ENCODE results near the gene PLTP.

Gene PLTP

GRCh38 chr20:45945678-45946148 is 33.8 kb upstream of the PLTP start:
- DNase-seq (ENCODE audit: insufficient read length, low spot score) (no peak), FAIRE-seq (no peak)
- no peak for TF ChIP-seq POLR2A (IDR thresholded peaks at IDR 0.05; ENCODE audit: low read depth, low read length)
- TF ChIP-seq PAX5 (IDR thresholded peaks at IDR 0.05; ENCODE audit: insufficient read depth, low read length, severe bottlenecking) = no peak
- TF ChIP-seq POU2F2 (IDR thresholded peaks at IDR 0.05; ENCODE audit: low read depth, low read length) = no peak
- no peak for TF ChIP-seq SPI1 (IDR thresholded peaks at IDR 0.05; ENCODE audit: low read depth, low read length)
- TF ChIP-seq POLR2AphosphoS5 (IDR thresholded peaks at IDR 0.05; ENCODE audit: low read depth, low read length) = no peak
- TF ChIP-seq TAF1 (IDR thresholded peaks at IDR 0.05; ENCODE audit: low read depth, low read length) = no peak

- no peak for DNase-seq (ENCODE audit: insufficient read length, low spot score)
- no peak for FAIRE-seq
Measured at GRCh38 chr20:45944965-45945677, 33.2 kb upstream of the PLTP start.

DNA sequence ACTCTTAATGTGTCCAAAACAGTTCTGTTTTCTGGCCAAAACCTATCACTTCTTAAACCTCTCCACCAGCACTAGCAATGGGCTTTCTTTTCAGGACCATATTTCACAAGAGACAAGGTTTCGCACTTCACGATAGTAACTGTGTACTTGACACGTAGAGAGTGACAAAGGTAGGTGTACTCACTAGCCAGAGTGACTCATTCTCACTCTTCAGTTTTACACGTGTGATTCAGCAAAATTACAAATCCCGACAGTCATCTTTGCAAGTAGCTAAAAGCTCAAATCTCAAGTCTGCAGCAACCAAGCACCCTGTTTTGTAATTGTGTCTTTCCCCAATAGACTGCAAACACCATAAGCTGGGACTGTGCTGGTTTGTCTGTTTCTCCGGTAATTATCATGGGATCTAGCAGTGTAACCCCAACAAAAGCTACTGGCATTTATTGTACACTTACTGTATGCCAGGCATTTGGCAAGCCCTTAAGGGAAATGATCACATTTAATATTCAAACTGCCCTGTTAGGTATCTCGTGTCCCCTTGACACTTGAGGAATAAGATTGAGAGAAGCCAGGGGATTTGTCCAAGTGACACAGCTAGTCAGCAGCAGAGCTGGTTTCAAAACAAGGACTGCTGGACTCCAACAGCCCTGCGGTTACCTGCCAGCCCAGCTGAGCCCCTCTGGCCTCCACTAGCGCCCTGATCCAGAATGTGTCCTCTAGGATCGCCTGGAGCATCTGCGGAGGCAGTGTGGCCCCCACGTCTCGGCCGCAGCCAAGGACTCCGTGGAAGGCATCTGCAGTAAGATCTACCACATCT is 32.4 kb upstream of the PLTP start:
- no peak for TF ChIP-seq POU2F2 (IDR thresholded peaks at IDR 0.05; ENCODE audit: low read depth, low read length)
- TF ChIP-seq POLR2AphosphoS5 (IDR thresholded peaks at IDR 0.05; ENCODE audit: low read depth, low read length) = no peak
- TF ChIP-seq SPI1 (IDR thresholded peaks at IDR 0.05; ENCODE audit: low read depth, low read length) = no peak
- no peak for TF ChIP-seq TAF1 (IDR thresholded peaks at IDR 0.05; ENCODE audit: low read depth, low read length)
- no peak for TF ChIP-seq PAX5 (IDR thresholded peaks at IDR 0.05; ENCODE audit: insufficient read depth, low read length, severe bottlenecking)
- no peak for TF ChIP-seq POLR2A (IDR thresholded peaks at IDR 0.05; ENCODE audit: low read depth, low read length)
- FAIRE-seq (no peak), DNase-seq (ENCODE audit: insufficient read length, low spot score) (no peak)

More at GRCh38 chr20:45944965-45945677, 33.2 kb upstream of the PLTP start:
- no peak for TF ChIP-seq POU2F2 (IDR thresholded peaks at IDR 0.05; ENCODE audit: low read depth, low read length)
- TF ChIP-seq POLR2AphosphoS5 (IDR thresholded peaks at IDR 0.05; ENCODE audit: low read depth, low read length) = no peak
- no peak; the same call in 1 of the 2 replicates for TF ChIP-seq POLR2A (IDR thresholded peaks at IDR 0.05; ENCODE audit: low read depth, low read length)
- no peak for TF ChIP-seq SPI1 (IDR thresholded peaks at IDR 0.05; ENCODE audit: low read depth, low read length)
- no peak for TF ChIP-seq PAX5 (IDR thresholded peaks at IDR 0.05; ENCODE audit: insufficient read depth, low read length, severe bottlenecking)
- no peak for TF ChIP-seq TAF1 (IDR thresholded peaks at IDR 0.05; ENCODE audit: low read depth, low read length)

DNA sequence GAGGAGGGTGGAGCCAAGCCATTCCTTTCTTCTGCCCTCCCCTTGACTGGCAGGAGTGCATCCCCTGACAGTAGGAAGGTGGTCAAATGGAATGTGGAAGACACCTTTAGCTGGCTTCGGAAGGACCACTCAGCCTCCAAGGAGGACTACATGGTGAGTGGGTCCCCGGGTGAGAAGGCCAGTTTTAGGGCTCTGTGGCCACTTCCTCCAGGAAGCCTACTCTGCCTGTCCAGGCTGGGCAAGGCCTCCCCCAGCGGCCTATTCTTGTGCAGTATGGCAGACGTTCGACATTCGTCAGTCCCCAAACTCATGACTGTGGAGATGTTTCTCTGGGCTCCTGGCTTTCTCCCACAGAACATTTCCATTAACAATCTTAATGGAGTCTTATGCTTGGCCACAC is 31.7 kb upstream of the PLTP start:
- FAIRE-seq (no peak), DNase-seq (ENCODE audit: insufficient read length, low spot score) (no peak)
- no peak for TF ChIP-seq SPI1 (IDR thresholded peaks at IDR 0.05; ENCODE audit: low read depth, low read length)
- no peak for TF ChIP-seq PAX5 (IDR thresholded peaks at IDR 0.05; ENCODE audit: insufficient read depth, low read length, severe bottlenecking)
- TF ChIP-seq POU2F2 (IDR thresholded peaks at IDR 0.05; ENCODE audit: low read depth, low read length) = no peak
- TF ChIP-seq TAF1 (IDR thresholded peaks at IDR 0.05; ENCODE audit: low read depth, low read length) = no peak
- no peak for TF ChIP-seq POLR2A (IDR thresholded peaks at IDR 0.05; ENCODE audit: low read depth, low read length)
- TF ChIP-seq POLR2AphosphoS5 (IDR thresholded peaks at IDR 0.05; ENCODE audit: low read depth, low read length) = no peak

DNA sequence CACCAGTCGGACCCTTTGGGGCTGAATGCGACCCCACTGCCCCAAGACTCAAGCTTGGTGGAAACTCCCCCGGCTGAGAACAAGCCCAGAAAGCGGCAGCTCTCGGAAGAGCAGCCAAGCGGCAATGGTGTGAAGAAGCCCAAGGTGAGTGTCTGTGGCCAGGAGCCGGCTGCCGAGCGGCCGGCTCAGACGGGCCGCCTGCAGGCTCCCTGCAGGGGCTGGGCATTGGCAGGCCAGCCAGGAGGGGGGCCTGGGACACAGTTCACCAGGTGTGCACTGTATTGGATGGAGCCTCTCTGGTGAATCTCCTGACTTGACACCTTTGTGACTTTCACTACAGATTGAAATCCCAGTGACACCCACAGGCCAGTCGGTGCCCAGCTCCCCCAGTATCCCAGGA is 28.5 kb upstream of the PLTP start:
- DNase-seq (ENCODE audit: insufficient read length, low spot score) (no peak), FAIRE-seq (no peak)
- TF ChIP-seq POLR2AphosphoS5 (IDR thresholded peaks at IDR 0.05; ENCODE audit: low read depth, low read length) (no peak), PAX5 (IDR thresholded peaks at IDR 0.05; ENCODE audit: insufficient read depth, low read length, severe bottlenecking) (no peak), POLR2A (IDR thresholded peaks at IDR 0.05; ENCODE audit: low read depth, low read length) (no peak), SPI1 (IDR thresholded peaks at IDR 0.05; ENCODE audit: low read depth, low read length) (no peak), TAF1 (IDR thresholded peaks at IDR 0.05; ENCODE audit: low read depth, low read length) (no peak), POU2F2 (IDR thresholded peaks at IDR 0.05; ENCODE audit: low read depth, low read length) (no peak)

DNA sequence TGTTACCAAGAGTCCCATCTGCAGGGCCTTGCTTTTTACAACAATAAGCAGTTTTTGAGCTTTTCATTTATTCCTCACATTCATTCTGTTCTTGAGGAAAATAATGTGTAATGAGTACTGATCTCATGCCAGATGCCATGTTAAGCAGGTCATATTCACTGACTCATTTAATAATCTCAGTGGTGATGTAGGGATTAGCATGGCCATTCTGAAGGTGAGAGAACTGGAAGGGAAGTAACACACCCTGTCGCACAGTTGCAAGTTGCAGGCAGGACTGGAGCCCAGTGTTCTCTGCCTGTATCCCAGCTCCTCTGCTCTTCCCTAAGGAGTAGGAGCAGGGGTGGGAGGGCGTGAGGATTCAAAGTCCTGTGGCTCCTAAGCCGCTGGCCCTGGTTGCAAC is 28.1 kb upstream of the PLTP start:
- TF ChIP-seq SPI1 (IDR thresholded peaks at IDR 0.05; ENCODE audit: low read depth, low read length) = no peak
- TF ChIP-seq POU2F2 (IDR thresholded peaks at IDR 0.05; ENCODE audit: low read depth, low read length) = no peak
- TF ChIP-seq POLR2A (IDR thresholded peaks at IDR 0.05; ENCODE audit: low read depth, low read length) = no peak
- no peak for TF ChIP-seq POLR2AphosphoS5 (IDR thresholded peaks at IDR 0.05; ENCODE audit: low read depth, low read length)
- no peak for TF ChIP-seq TAF1 (IDR thresholded peaks at IDR 0.05; ENCODE audit: low read depth, low read length)
- TF ChIP-seq PAX5 (IDR thresholded peaks at IDR 0.05; ENCODE audit: insufficient read depth, low read length, severe bottlenecking) = no peak
- FAIRE-seq (no peak), DNase-seq (ENCODE audit: insufficient read length, low spot score) (no peak)

- TF ChIP-seq SPI1 (IDR thresholded peaks at IDR 0.05; ENCODE audit: low read depth, low read length) = no peak
- no peak for TF ChIP-seq TAF1 (IDR thresholded peaks at IDR 0.05; ENCODE audit: low read depth, low read length)
- TF ChIP-seq POLR2A (IDR thresholded peaks at IDR 0.05; ENCODE audit: low read depth, low read length) = no peak
- TF ChIP-seq PAX5 (IDR thresholded peaks at IDR 0.05; ENCODE audit: insufficient read depth, low read length, severe bottlenecking) = no peak
- no peak for TF ChIP-seq POLR2AphosphoS5 (IDR thresholded peaks at IDR 0.05; ENCODE audit: low read depth, low read length)
- no peak for TF ChIP-seq POU2F2 (IDR thresholded peaks at IDR 0.05; ENCODE audit: low read depth, low read length)
- DNase-seq (ENCODE audit: insufficient read length, low spot score) = no peak
- no peak for FAIRE-seq
Measured at GRCh38 chr20:45938727-45939438, 26.9 kb upstream of the PLTP start.

GRCh38 chr20:45937765-45938164 is 25.8 kb upstream of the PLTP start:
- FAIRE-seq (no peak), DNase-seq (ENCODE audit: insufficient read length, low spot score) (no peak)
- no peak for TF ChIP-seq POLR2AphosphoS5 (IDR thresholded peaks at IDR 0.05; ENCODE audit: low read depth, low read length)

All from GM12891 (cell line).